ENCODE measurements around the gene TIMM50. TPM values are rescaled to one million over a fixed set of nuclear protein-coding genes. Genes with fewer than 3 reads are reported as not detected.

Gene TIMM50
- total and polyA plus RNA-seq, 2 of the 13 experiments (the other 11 are each of a cell fraction or from before 2014, with no cell fraction given): 91.1 to 92.5 TPM

- TF ChIP-seq ZHX2 (IDR thresholded peaks at IDR 0.05; ENCODE audit: low read depth): peak; percentile 93
- TF ChIP-seq ZHX2 (CRISPR knock-in tag; IDR thresholded peaks at IDR 0.05; ENCODE audit: borderline replicate concordance): no peak
- peak; percentile 79 for TF ChIP-seq MED1 (CRISPR knock-in tag; IDR thresholded peaks at IDR 0.05)
- peak; percentile 63; the same call in 1 of the 2 replicates for TF ChIP-seq ZNF235 (CRISPR knock-in tag; IDR thresholded peaks at IDR 0.05; ENCODE audit: borderline replicate concordance)
- TF ChIP-seq TFE3 (CRISPR knock-in tag; IDR thresholded peaks at IDR 0.05): 0 out of 2 replicates have a peak, but pooled peaks have one; percentile 52
- peak; percentile 93 for TF ChIP-seq ZNF709 (CRISPR knock-in tag; IDR thresholded peaks at IDR 0.05)
- TF ChIP-seq ZSCAN12 (CRISPR knock-in tag; IDR thresholded peaks at IDR 0.05): peak; percentile 82; the same call in 1 of the 2 replicates
- no peak for TF ChIP-seq SMC3 (IDR thresholded peaks at IDR 0.05; ENCODE audit: low read length)
- TF ChIP-seq ZNF276 (CRISPR knock-in tag; IDR thresholded peaks at IDR 0.05; ENCODE audit: low read depth): 0 out of 2 replicates have a peak, but pooled peaks have one; percentile 37
- 0 out of 2 replicates have a peak, but pooled peaks have one; percentile 50 for TF ChIP-seq ZNF704 (CRISPR knock-in tag; IDR thresholded peaks at IDR 0.05; ENCODE audit: borderline replicate concordance)
- peak; percentile 87 for TF ChIP-seq ZNF317 (CRISPR knock-in tag; IDR thresholded peaks at IDR 0.05)
- TF ChIP-seq ERF (CRISPR knock-in tag; IDR thresholded peaks at IDR 0.05): peak; percentile 91
- TF ChIP-seq ZNF710 (CRISPR knock-in tag; IDR thresholded peaks at IDR 0.05; ENCODE audit: borderline replicate concordance): peak; percentile 82; the same call in 1 of the 2 replicates
- TF ChIP-seq PCBP2 (optimal IDR thresholded peaks at IDR 0.05; ENCODE audit: low read depth, low read length, poor library complexity, severe bottlenecking): no peak
- TF ChIP-seq SP5 (CRISPR knock-in tag; IDR thresholded peaks at IDR 0.05; ENCODE audit: borderline replicate concordance, low read depth): peak; percentile 55; the same call in 1 of the 2 replicates
Measured at GRCh38 chr19:39445196-39446111, 35.2 kb upstream of the TIMM50 start, which contains the start of gene SUPT5H (continued).

All from HepG2 (cell line).